CD4-positive, alpha-beta T cell (primary cell): ENCODE results near the gene KCNK1. TPM values are rescaled to one million over a fixed set of nuclear protein-coding genes. Genes with fewer than 3 reads are reported as not detected.
"Not testable (repeated sequence)": the region's sequence is repeated elsewhere in the genome, so short reads cannot be mapped to it uniquely, and the experiment has no call there.

Source experiments
- ATAC-seq: fragments of 200-7000 bp; cut with Tn5 transposase; one replicate; pipeline ENCODE4 v1.10.0; 2022; ENCODE audit warnings: mild to moderate bottlenecking; ENCODE audit not compliant: poor library complexity
- CTCF ChIA-PET: fragments of 350-600 bp; sonication (Branson Sonifier 250); formaldehyde crosslinking; loops from one replicate; lab custom pipeline; 2021; ENCODE audit warnings: antibody characterized with exemption, inconsistent platforms; lab: Charles Lee
- POLR2A ChIA-PET: fragments of 350-600 bp; sonication (Branson Sonifier 250); formaldehyde crosslinking; loops from one replicate; lab custom pipeline; 2021; ENCODE audit warnings: antibody characterized with exemption, inconsistent platforms; lab: Charles Lee
- DNase-seq, 14 experiments: peaks; one replicate each; pipeline ENCODE4 v3.0.0-alpha.2; 2013 to 2020; ENCODE audit warnings: mixed read lengths in 2 of 14
- H3K27ac ChIP-seq, 2 donors: one replicate each; pipeline versions ENCODE4 v1.5.1 to v1.7.0; 2013; ENCODE audit warnings: low read length in 2 of 2, low read depth in 1 of 2, mild to moderate bottlenecking in 1 of 2
- H3K27me3 ChIP-seq, 2 experiments: 1 replicate in 1 of 2; 2 replicates in 1 of 2; pipeline versions ENCODE4 v1.6.1 to v1.7.0; 2013; ENCODE audit warnings: low read length in 2 of 2, control low read depth in 1 of 2, mild to moderate bottlenecking in 1 of 2, moderate library complexity in 1 of 2; ENCODE audit not compliant: insufficient read depth in 2 of 2, control insufficient read depth in 1 of 2
- H3K36me3 ChIP-seq: one replicate; pipeline ENCODE4 v1.6.1; 2013; ENCODE audit warnings: low read length, control low read depth; ENCODE audit not compliant: insufficient read depth
- H3K4me1 ChIP-seq: one replicate; pipeline ENCODE4 v1.6.1; 2013; ENCODE audit warnings: low read length, control low read depth; ENCODE audit not compliant: insufficient read depth
- H3K4me3 ChIP-seq: one replicate; pipeline ENCODE4 v1.5.1; 2013; ENCODE audit warnings: mild to moderate bottlenecking, low read length, moderate library complexity
- H3K9me3 ChIP-seq, 2 experiments: 1 replicate in 1 of 2; 2 replicates in 1 of 2; pipeline versions ENCODE4 v1.6.1 to v1.7.0; 2013; ENCODE audit warnings: low read length in 2 of 2, mild to moderate bottlenecking in 2 of 2, control low read depth in 1 of 2, moderate library complexity in 1 of 2; ENCODE audit not compliant: control insufficient read depth in 1 of 2, insufficient read depth in 1 of 2
- H3K27ac Mint-ChIP-seq: one replicate; pipeline ENCODE4 v1.8.0; 2020; ENCODE audit warnings: mixed read lengths
- H3K27me3 Mint-ChIP-seq: one replicate; pipeline ENCODE4 v1.8.0; 2021; ENCODE audit warnings: mixed read lengths
- H3K36me3 Mint-ChIP-seq: one replicate; pipeline ENCODE4 v1.8.0; 2021; ENCODE audit warnings: low read depth, mixed read lengths
- H3K4me1 Mint-ChIP-seq: one replicate; pipeline ENCODE4 v1.8.0; 2021; ENCODE audit warnings: low read depth, mixed read lengths
- H3K4me3 Mint-ChIP-seq: one replicate; pipeline ENCODE4 v1.8.0; 2020; ENCODE audit warnings: mild to moderate bottlenecking, mixed read lengths
- H3K9me3 Mint-ChIP-seq: one replicate; pipeline ENCODE4 v1.8.0; 2020; ENCODE audit warnings: mixed read lengths
- intact Hi-C, 2 experiments: fragments of 100-400 bp; cut with DNase I in 1 of 2; cut with micrococcal nuclease in 1 of 2; formaldehyde crosslinking; loops; one replicate each; pipeline versions ENCODE4 v1.15.1 to v1.9.0; 2023 to 2025; cut with DNase I, micrococcal nuclease
- total RNA-seq, 174 experiments: library from RNA in 2 of 174; stranded (reverse) in 2 of 174; gene quantifications; one replicate each; pipeline ENCODE4 v1.2.3 and lab custom pipeline; 2021 to 2026
- TF ChIP-seq, protein P1 (sequence below): fragments of 200-600 bp; IDR thresholded peaks from one replicate; pipeline ENCODE4 v1.8.0; 2022; ENCODE audit warnings: antibody characterized with exemption, mild to moderate bottlenecking

The KCNK1 gene
- total RNA-seq, 2 experiments from 2014 or later = not detected

DNA sequence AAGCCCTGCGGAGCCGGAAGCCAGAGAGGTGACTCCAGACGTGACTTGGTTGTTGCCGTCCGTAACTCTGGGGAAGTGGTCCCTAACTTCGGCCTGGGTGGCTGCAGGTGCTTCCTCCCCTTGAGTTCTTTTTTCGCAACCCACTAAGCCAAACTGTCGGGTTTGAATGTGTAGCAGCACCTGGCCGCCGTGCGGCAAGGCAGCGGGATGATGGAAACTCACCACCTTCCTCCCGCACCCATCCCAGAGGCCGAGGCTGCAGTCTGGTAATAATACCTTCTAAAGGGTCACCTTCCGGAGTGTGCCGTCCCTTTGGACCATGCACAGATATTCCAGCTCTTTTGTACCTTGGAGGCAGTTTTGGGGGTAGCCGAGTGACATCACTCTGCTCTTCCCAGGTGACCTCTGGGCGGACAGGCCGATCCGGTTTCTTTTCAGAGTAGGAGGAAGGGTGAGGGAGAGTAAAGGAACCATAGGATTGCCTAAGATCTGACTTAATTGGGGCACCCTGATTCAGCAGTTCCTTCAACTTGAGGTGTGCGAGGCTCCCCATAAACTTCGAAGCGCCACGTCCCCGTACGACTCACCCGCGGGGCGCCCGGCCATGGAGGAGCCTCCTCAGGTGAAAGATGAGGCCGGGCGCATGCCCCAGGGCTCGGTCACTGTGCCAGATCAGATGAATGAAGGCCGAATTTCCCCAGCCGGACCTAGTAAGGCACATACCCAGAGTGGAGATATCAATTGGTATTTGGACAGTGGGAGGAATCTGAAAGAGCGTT lies 1.0 kb downstream of the KCNK1 start:
- DNase-seq (peak in 2 of 14 experiments; percentile 2 to 13), ATAC-seq (no peak)
- Mint-ChIP-seq H3K4me3 (no peak overlapping the region), H3K36me3 (no peaks in the 10 kb centered on the region), H3K4me1 (no peaks in the 10 kb centered on the region), H3K27ac (no peak overlapping the region), H3K27me3 (peaks cover 78% of the 10 kb centered on the region), H3K9me3 (no peaks in the 10 kb centered on the region)
- H3K9me3 ChIP-seq = peaks cover 0 to 7% of the 10 kb centered on the region in 2 experiments
- ChIA-PET CTCF (no interaction called here), POLR2A (no interaction called here)
- H3K36me3 ChIP-seq = no peaks in the 10 kb centered on the region
- H3K4me1 ChIP-seq = peaks cover 4% of the 10 kb centered on the region
- H3K27me3 ChIP-seq = peaks cover 32 to 45% of the 10 kb centered on the region in 2 experiments
- intact Hi-C loops = no loop called here
- H3K27ac ChIP-seq = no peak overlapping the region
- TF ChIP-seq, protein P1, sequence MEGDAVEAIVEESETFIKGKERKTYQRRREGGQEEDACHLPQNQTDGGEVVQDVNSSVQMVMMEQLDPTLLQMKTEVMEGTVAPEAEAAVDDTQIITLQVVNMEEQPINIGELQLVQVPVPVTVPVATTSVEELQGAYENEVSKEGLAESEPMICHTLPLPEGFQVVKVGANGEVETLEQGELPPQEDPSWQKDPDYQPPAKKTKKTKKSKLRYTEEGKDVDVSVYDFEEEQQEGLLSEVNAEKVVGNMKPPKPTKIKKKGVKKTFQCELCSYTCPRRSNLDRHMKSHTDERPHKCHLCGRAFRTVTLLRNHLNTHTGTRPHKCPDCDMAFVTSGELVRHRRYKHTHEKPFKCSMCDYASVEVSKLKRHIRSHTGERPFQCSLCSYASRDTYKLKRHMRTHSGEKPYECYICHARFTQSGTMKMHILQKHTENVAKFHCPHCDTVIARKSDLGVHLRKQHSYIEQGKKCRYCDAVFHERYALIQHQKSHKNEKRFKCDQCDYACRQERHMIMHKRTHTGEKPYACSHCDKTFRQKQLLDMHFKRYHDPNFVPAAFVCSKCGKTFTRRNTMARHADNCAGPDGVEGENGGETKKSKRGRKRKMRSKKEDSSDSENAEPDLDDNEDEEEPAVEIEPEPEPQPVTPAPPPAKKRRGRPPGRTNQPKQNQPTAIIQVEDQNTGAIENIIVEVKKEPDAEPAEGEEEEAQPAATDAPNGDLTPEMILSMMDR = no peak
- peak overlapping the region; percentile 7 for H3K4me3 ChIP-seq

DNA sequence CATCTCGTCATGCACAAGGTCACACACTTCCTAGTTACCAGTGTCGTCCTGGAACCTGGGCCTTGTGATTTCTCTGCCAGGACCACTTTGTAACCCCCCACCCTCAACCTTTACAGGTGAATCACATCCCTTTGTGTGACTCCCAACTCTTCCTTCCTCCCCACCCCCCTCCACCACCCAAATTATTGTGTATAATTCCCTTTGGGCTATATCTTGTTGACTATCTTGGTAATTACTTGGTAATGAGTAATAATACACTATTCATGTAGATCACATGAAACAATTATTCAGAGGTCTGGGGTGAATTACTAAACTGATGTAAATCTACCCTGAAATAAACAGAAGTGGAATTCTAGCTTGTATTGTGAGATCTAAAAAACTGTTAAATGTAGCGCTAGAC lies 1.7 kb downstream of the KCNK1 start:
- CTCF ChIA-PET = no interaction called here
- no peaks in the 10 kb centered on the region for H3K36me3 ChIP-seq
- POLR2A ChIA-PET = no interaction called here
- DNase-seq = no peak
- H3K4me3 ChIP-seq = no peak overlapping the region
- TF ChIP-seq, protein P1 = no peak
- peaks cover 28 to 45% of the 10 kb centered on the region in 2 experiments for H3K27me3 ChIP-seq
- H3K27me3 Mint-ChIP-seq = peaks cover 74% of the 10 kb centered on the region
- H3K4me3 Mint-ChIP-seq = no peak overlapping the region
- no peaks in the 10 kb centered on the region for H3K4me1 Mint-ChIP-seq
- no peak for ATAC-seq
- H3K9me3 Mint-ChIP-seq = no peaks in the 10 kb centered on the region
- intact Hi-C loops = no loop called here
- H3K36me3 Mint-ChIP-seq = no peaks in the 10 kb centered on the region
- H3K27ac ChIP-seq = no peak overlapping the region
- peaks cover 4% of the 10 kb centered on the region for H3K4me1 ChIP-seq
- peaks cover 0 to 7% of the 10 kb centered on the region in 2 experiments for H3K9me3 ChIP-seq
- H3K27ac Mint-ChIP-seq = no peak overlapping the region

DNA sequence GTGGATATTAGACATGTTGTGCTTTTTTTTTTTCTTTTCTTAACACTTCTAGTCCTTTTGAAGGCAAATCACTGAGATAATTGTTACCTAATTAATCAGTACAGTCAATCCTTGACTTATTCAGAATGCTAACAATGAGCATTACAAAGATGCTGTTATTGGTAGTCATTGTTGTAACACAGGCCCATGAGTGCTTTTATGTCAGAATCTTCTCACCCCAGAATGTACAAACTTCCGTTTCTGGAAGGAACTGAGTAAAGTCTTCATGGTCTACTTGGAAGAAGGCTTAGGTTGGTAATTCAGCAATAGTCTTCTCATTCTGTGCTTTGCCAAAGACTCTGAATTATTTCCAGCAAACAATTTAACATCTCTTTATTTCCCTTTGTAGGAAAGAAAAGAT lies 3.1 kb downstream of the KCNK1 start:
- Mint-ChIP-seq H3K4me3 (no peak overlapping the region), H3K27ac (no peak overlapping the region), H3K4me1 (no peaks in the 10 kb centered on the region), H3K36me3 (no peaks in the 10 kb centered on the region), H3K9me3 (no peaks in the 10 kb centered on the region), H3K27me3 (peaks cover 60% of the 10 kb centered on the region)
- ATAC-seq (no peak), DNase-seq (no peak)
- H3K27ac ChIP-seq = no peak overlapping the region
- ChIA-PET CTCF (no interaction called here), POLR2A (no interaction called here)
- H3K4me3 ChIP-seq = no peak overlapping the region
- H3K36me3 ChIP-seq = no peaks in the 10 kb centered on the region
- TF ChIP-seq, protein P1 = no peak
- H3K27me3 ChIP-seq = peaks cover 22 to 37% of the 10 kb centered on the region in 2 experiments
- peaks cover 0 to 7% of the 10 kb centered on the region in 2 experiments for H3K9me3 ChIP-seq
- intact Hi-C loops = no loop called here
- H3K4me1 ChIP-seq = peaks cover 4% of the 10 kb centered on the region

DNA sequence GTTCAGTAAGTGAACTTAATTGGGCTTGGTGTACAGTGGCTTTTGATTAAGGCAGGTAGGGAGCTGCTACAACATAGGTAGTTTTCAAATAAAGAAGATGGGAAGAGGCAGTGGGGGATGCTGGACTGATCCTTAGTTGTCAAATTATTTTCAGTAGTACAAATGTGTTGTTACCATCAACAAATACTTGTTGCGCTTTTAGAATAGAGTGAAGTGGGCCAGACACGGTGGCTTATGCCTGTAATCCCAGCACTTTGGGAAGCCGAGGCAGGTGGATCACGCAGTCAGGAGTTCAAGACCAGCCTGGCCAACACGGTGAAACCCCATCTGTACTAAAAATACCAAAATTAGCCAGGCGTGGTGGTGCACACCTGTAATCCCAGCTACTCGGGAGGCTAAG lies 5.5 kb downstream of the KCNK1 start:
- H3K4me1 Mint-ChIP-seq, H3K36me3 ChIP-seq, H3K4me1 ChIP-seq, intact Hi-C loops, H3K9me3 Mint-ChIP-seq, ATAC-seq, H3K4me3 ChIP-seq, H3K4me3 Mint-ChIP-seq, H3K36me3 Mint-ChIP-seq, H3K27ac ChIP-seq, POLR2A ChIA-PET, CTCF ChIA-PET, H3K9me3 ChIP-seq, DNase-seq, H3K27ac Mint-ChIP-seq: not testable (repeated sequence)
- peaks cover 56% of the 10 kb centered on the region for H3K27me3 Mint-ChIP-seq
- peaks cover 10 to 25% of the 10 kb centered on the region in 2 experiments for H3K27me3 ChIP-seq
